DMS53 treated with DMSO at 0.1 percent for 48 hours (cell line): ENCODE data around the gene DMWD.
"Not testable (repeated sequence)": the region's sequence is repeated elsewhere in the genome, so short reads cannot be mapped to it uniquely, and the experiment has no call there.

ENCODE experiments used
- DNase-seq: peaks from one replicate; lab custom pipeline; 2025; ENCODE audit not compliant: unreplicated experiment; lab: John Stamatoyannopoulos, UW

The DMWD gene

DNA sequence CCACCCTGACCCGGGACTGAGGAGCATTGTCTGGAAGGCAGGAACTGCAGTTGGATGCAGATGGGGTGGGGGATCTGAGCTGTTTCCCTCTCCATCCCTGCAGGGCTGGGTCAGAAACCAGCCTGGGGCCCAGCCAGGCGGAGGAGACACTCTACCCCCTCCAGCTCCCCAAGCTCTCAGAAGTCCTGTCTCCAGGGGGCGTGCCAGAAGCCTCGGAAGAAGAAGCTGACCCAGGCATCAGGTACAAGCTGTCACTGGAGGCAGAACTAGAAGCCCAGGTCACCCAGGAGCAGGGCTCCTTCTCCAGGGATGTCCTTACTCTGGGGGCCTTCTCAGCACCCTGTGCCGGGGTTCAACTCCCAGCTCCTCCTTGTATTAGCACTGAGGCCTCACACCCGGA lies 39.1 kb downstream of the DMWD start:
- no peak for DNase-seq

DNA sequence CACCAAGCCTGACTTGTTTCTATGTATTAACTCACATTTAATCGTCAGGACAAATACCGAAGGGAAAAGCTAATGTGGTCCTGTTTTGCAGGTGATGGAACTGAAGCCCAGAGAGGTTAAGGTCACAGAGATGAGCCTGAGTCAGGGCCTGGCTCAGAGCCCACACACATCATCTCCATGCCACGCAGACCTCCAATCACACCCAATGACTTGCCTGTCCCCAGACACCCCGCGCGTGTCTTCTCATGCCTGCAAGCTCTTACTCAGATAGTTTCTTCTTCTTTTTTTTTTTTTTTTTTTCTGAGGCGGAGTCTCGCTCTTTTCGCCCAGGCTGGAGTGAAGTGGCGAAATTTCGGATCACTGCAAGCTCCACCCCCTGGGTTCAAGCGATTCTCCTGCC lies 40.0 kb downstream of the DMWD start:
- no peak for DNase-seq

DNA sequence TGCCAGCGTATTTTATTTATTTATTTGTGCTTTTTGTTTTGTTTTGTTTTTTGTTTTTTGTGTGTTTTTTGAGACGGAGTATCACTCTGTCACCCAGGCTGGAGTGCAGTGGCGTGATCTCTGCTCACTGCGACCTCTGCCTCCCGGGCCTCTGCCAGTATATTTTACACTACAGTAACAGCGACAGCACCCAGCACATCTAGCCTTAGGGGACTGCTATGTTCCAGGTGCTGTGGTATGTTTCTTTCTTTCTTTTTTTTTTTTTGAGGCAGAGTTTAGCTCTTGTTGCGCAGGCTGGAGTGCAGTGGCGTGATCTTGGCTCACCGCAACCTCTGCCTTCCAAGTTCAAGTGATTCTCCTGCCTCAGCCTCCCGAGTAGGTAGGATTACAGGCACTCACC lies 41.2 kb downstream of the DMWD start:
- not testable (repeated sequence) for DNase-seq

DNA sequence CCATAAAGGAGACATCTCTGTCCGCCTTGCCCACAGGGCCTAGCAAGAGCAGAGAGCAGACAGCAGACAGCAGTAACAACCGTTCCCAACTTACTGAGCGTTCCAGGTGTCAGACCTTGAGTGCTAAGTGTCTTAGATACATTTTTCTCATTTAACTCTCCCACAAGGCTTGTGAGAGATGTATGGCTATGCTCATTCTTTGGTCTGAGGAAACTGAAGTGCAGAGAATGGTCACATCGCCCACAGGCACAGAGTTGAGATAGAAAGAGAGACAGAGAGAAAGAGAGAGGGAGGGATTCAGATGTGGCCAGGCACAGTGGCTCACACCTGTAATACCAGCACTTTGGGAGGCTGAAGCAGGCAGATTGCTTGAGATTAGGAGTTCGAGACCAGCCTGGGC lies 45.1 kb downstream of the DMWD start:
- DNase-seq, result no peak

DNA sequence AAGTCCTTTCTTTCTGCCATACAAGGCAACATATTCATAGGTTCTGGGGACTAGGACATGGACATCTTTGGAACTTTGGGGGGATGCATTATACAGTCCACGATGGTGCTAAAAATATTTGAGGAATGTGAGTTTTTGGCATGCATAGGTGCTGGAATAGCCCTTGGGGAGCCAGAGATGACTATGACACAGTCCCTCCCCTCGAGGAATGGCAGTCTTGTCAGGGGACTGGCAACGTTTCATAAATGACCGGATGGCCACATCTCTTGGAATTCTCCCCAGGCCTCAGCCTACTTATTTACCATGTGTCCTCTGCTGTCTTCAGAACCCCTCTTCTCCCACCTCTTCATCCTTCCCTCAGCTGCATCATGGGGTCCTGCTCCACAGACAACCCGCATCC lies 45.8 kb downstream of the DMWD start:
- DNase-seq, result no peak

DNA sequence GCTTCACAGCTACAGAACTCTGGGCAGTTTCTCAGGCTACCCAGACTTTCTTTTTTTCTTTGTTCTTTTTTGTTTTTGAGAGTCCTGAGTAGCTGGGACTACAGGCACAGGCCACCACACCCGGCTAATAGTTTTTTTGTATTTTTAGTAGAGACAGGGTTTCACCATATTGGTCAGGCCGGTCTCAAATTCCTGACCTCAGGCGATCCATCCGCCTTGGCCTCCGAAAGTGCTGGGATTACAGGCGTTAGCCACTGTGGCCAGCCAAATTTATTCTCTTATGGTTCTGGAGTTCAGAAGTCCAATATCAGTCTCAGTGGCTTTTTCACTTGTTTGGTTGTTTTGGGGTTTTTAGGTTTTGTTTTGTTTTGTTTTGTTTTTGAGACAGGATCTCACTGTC lies 47.0 kb downstream of the DMWD start:
- no peak for DNase-seq

DNA sequence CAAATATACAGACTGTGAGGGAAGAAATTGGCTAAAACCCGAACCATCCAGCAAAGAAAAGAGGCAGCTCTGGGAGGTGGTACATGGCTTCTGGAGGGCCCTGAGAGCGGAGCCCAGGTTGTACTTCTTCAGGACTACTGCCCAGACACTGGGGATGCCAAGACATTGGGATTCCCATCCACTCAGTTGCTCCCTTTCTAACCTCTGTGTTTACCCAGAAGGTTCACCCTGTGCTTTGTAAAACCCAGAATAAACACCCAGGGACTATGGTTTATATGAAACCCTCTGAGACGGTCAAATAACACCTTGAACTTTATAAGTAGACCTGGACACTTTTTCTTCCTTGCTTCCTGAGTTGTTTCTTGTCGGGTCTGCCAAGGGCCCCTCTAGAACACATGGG lies 49.7 kb downstream of the DMWD start:
- DNase-seq, result no peak

DNA sequence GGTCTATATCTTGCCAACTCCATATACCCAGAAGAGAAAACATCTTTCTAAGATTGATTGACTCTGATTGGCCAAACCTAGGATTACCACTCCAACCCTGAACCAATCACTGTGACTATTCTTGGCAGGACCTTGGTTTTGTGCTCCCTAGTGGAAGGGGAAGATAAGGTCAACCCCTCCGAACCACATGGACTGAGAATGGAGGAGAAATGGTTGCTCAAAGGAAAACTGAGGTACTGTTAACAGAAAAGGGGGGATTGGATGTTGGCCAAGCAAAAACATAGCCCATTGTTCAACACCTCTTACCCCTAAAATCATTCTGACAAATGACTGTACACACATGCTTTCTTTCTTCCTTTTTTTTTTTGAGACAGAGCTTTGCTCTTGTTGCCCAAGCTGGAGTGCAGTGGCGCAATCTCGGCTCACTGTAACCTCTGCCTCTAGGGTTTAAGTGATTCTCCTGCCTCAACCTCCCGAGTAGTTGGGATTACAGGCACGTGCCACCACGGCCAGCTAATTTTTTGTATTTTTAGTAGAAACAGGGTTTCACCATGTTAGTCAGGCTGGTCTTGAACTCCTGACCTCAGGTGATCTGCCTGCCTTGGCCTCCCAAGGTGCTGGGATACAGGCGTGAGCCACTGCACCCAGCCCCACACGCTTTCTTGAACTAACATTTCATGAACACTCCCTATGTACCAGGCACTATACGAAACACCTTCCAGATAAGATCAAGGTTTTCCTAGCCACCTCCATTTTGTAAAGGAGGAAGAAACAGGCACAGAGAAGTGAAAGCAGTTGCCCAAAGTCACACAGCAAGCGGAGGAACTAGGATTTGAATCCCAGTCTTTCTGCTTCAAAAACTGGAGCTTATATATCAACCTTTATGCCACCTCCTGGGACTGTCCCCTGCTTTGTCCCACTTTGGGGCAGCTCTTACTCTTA lies 52.9 kb downstream of the DMWD start:
- DNase-seq, result no peak

DNA sequence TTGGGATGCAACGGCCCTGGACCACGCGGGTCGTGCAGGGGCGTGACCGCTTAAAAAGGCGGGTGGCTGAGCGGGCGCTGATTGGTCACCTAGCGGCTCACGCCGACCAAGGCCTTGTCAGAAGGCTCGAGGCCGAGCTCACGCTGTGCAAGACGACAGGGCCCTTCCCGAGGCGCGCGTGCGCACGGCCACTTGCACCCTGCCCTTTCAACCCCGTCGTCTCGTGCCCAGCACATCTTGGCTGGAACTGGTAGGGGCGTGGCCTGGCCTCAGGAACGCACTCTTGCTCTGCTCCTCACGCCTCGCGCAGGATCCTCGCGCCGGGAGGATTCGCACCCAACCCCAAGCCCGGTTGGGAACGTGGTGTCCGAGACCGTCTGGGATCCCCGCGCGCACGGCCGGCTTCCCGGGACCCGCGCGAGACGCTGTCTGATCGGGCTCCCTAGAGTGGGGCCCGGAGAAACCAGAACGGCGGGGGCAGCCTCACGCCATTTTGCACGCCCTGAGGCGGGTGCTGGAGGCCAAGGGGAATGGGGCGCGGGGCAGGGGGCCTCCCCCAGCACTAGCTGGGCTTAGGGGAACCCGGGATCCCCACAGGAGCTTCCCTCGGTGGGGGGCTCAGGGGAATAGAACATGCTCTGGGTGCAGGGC lies 59.4 kb downstream of the DMWD start, which contains the start of gene MEIOSIN:
MEIOSIN (plus strand) TSS at position 280 of the 651 bp plus-strand sequence. CDS start 1,938 bp downstream, outside the sequence.
- no peak for DNase-seq
